NT2/D1 (cell line): Measurements from ENCODE around the gene FKBP11.

ENCODE experiments used
- SUZ12 ChIP-seq: IDR thresholded peaks from 2 replicates; pipeline ENCODE4 v1.6.1; 2011; ENCODE audit not compliant: insufficient read length, insufficient read depth; ENCODE audit errors: extremely low read depth
- YY1 ChIP-seq: IDR thresholded peaks from 2 replicates; pipeline ENCODE4 v1.6.1; 2011; ENCODE audit not compliant: insufficient read length, insufficient read depth
- ZNF274 ChIP-seq: IDR thresholded peaks from 2 replicates; pipeline ENCODE4 v1.6.1; 2011; ENCODE audit warnings: mild to moderate bottlenecking, low read depth, low read length

- no peak for TF ChIP-seq YY1
- TF ChIP-seq ZNF274, result no peak
- no peak for TF ChIP-seq SUZ12
Observed at GRCh38 chr12:48882972-48883304, 42.4 kb downstream of the FKBP11 start.
